IMR-90 (cell line): ENCODE data around the gene TMEM8B. TPM values are rescaled to one million over a fixed set of nuclear protein-coding genes. Genes with fewer than 3 reads are reported as not detected.

ENCODE experiments used
- ATAC-seq: fragments of 200-7000 bp; cut with Tn5 transposase; 2 replicates; pipeline ENCODE4 v1.9.1; 2020; ENCODE audit warnings: low read depth, mild to moderate bottlenecking, moderate library complexity
- BruUV-seq: library from RNA; stranded (reverse); fragments of 400-500 nt; replicated peaks from 2 replicates; lab custom pipeline; 2021; lab: Mats Ljungman, UMichigan
- CTCF ChIA-PET: fragments of 300-600 bp; formaldehyde crosslinking; extraction: SDS; loops from one replicate; lab custom pipeline; 2021; ENCODE audit warnings: antibody characterized with exemption; lab: Yijun Ruan, JAX
- POLR2A ChIA-PET: fragments of 300-600 bp; sonication (Branson Sonifier 250); formaldehyde crosslinking; loops from one replicate; lab custom pipeline; 2022; ENCODE audit warnings: antibody characterized with exemption; ENCODE audit not compliant: unreplicated experiment; lab: Charles Lee
- DNase-seq: peaks from one replicate; pipeline ENCODE4 v3.0.0; 2013
- H2AFZ ChIP-seq: replicated peaks from 2 replicates; pipeline ENCODE3; 2013; ENCODE audit warnings: low read length, mild to moderate bottlenecking; ENCODE audit not compliant: poor library complexity
- H2AK5ac ChIP-seq: 2 replicates; pipeline ENCODE4 v1.6.1; 2013; ENCODE audit warnings: low read depth, low read length, inconsistent platforms
- H2AK9ac ChIP-seq: replicated peaks from 2 replicates; pipeline ENCODE3; 2013; ENCODE audit warnings: mild to moderate bottlenecking, low read depth, low read length, moderate library complexity; ENCODE audit not compliant: poor library complexity
- H2BK120ac ChIP-seq: 2 replicates; pipeline ENCODE4 v1.6.1; 2013; ENCODE audit warnings: low read depth, low read length, inconsistent platforms
- H2BK15ac ChIP-seq: 3 replicates; pipeline ENCODE4 v1.6.1; 2013; ENCODE audit warnings: low read depth, low read length, inconsistent platforms
- H2BK20ac ChIP-seq: 2 replicates; pipeline ENCODE4 v1.6.1; 2013; ENCODE audit warnings: low read depth, mild to moderate bottlenecking, inconsistent platforms, low read length, moderate library complexity
- H2BK5ac ChIP-seq: 2 replicates; pipeline ENCODE4 v1.6.1; 2013; ENCODE audit warnings: mild to moderate bottlenecking, low read depth, low read length, inconsistent platforms; ENCODE audit not compliant: poor library complexity, severe bottlenecking
- H3K14ac ChIP-seq: replicated peaks from 2 replicates; pipeline ENCODE4 v1.6.1; 2013; ENCODE audit warnings: low read depth, low read length, inconsistent platforms
- H3K18ac ChIP-seq: 2 replicates; pipeline ENCODE4 v1.6.1; 2013; ENCODE audit warnings: low read depth, low read length, control low read depth
- H3K23ac ChIP-seq: 2 replicates; pipeline ENCODE4 v1.6.1; 2013; ENCODE audit warnings: low read depth, low read length, inconsistent platforms
- H3K27ac ChIP-seq: 2 replicates; pipeline ENCODE4 v1.5.1; 2013; ENCODE audit warnings: mild to moderate bottlenecking, control low read depth, low read length; ENCODE audit not compliant: insufficient read depth
- H3K27me3 ChIP-seq: 2 replicates; pipeline ENCODE4 v1.6.1; 2013; ENCODE audit warnings: low read length; ENCODE audit not compliant: control insufficient read depth, insufficient read depth
- H3K36me3 ChIP-seq: 2 replicates; pipeline ENCODE4 v1.6.1; 2013; ENCODE audit warnings: low read length, mixed read lengths; ENCODE audit not compliant: control insufficient read depth, insufficient read depth
- H3K4ac ChIP-seq: 2 replicates; pipeline ENCODE4 v1.6.1; 2013; ENCODE audit warnings: low read depth, low read length, inconsistent platforms
- H3K4me1 ChIP-seq: 2 replicates; pipeline ENCODE4 v1.6.1; 2013; ENCODE audit warnings: low read length, mixed read lengths; ENCODE audit not compliant: control insufficient read depth, insufficient read depth
- H3K4me2 ChIP-seq: 2 replicates; pipeline ENCODE4 v1.6.1; 2013; ENCODE audit warnings: low read depth, mild to moderate bottlenecking, control low read depth, low read length, moderate library complexity
- H3K4me3 ChIP-seq: 2 replicates; pipeline ENCODE4 v1.5.1; 2013; ENCODE audit warnings: low read depth, mild to moderate bottlenecking, control low read depth, low read length, moderate library complexity; ENCODE audit not compliant: insufficient read depth
- H3K56ac ChIP-seq: 2 replicates; pipeline ENCODE4 v1.6.1; 2013; ENCODE audit warnings: low read length, inconsistent platforms; ENCODE audit not compliant: insufficient read depth; ENCODE audit errors: extremely low read depth
- H3K79me1 ChIP-seq, 2 experiments: 2 replicates each; pipeline ENCODE4 v1.6.1; 2013; ENCODE audit warnings: low read length in 2 of 2, inconsistent platforms in 1 of 2, low read depth in 1 of 2
- H3K9ac ChIP-seq: 2 replicates; pipeline ENCODE4 v1.6.1; 2013; ENCODE audit warnings: low read depth, low read length, control low read depth
- H3K9me1 ChIP-seq: 2 replicates; pipeline ENCODE4 v1.6.1; 2013; ENCODE audit warnings: low read length, inconsistent platforms; ENCODE audit not compliant: insufficient read depth
- H3K9me3 ChIP-seq: 2 replicates; pipeline ENCODE4 v1.6.1; 2013; ENCODE audit warnings: low read length; ENCODE audit not compliant: control insufficient read depth, insufficient read depth
- H4K20me1 ChIP-seq: 2 replicates; pipeline ENCODE4 v1.6.1; 2013; ENCODE audit warnings: low read length, inconsistent platforms; ENCODE audit not compliant: insufficient read depth
- H4K5ac ChIP-seq: 2 replicates; pipeline ENCODE4 v1.6.1; 2013; ENCODE audit warnings: mild to moderate bottlenecking, low read depth, low read length, control low read depth
- H4K8ac ChIP-seq, 2 experiments: 2 replicates each; pipeline ENCODE4 v1.6.1; 2013; ENCODE audit warnings: low read depth in 2 of 2, low read length in 2 of 2, control low read depth in 1 of 2, inconsistent platforms in 1 of 2
- H4K91ac ChIP-seq: 2 replicates; pipeline ENCODE4 v1.6.1; 2013; ENCODE audit warnings: low read depth, low read length, inconsistent platforms; ENCODE audit not compliant: insufficient read depth
- BHLHE40 ChIP-seq: fragments of 150-350 bp; IDR thresholded peaks from 2 replicates; pipeline ENCODE4 v1.6.1; 2016; ENCODE audit warnings: mild to moderate bottlenecking, low read depth, low read length
- CEBPB ChIP-seq: IDR thresholded peaks from 2 replicates; pipeline ENCODE4 v1.6.1; 2012; ENCODE audit warnings: low read depth, low read length, improper control_type of control experiment
- CHD1 ChIP-seq: IDR thresholded peaks from 2 replicates; pipeline ENCODE4 v1.6.1; 2012; ENCODE audit warnings: low read depth, low read length, improper control_type of control experiment
- FOS ChIP-seq: fragments of 150-350 bp; IDR thresholded peaks from 2 replicates; pipeline ENCODE4 v1.6.1; 2016; ENCODE audit warnings: low read depth, low read length
- MAFK ChIP-seq: IDR thresholded peaks from 2 replicates; pipeline ENCODE4 v1.6.1; 2012; ENCODE audit warnings: low read depth, low read length, improper control_type of control experiment
- MAZ ChIP-seq: IDR thresholded peaks from 2 replicates; pipeline ENCODE4 v1.6.1; 2012; ENCODE audit warnings: low read depth, mild to moderate bottlenecking, low read length, improper control_type of control experiment, moderate library complexity, borderline replicate concordance
- MXI1 ChIP-seq: IDR thresholded peaks from 2 replicates; pipeline ENCODE4 v1.6.1; 2012; ENCODE audit warnings: low read depth, mild to moderate bottlenecking, low read length, moderate library complexity, borderline replicate concordance
- NFE2L2 ChIP-seq: fragments of 150-350 bp; IDR thresholded peaks from 2 replicates; pipeline ENCODE4 v1.6.1; 2016; ENCODE audit warnings: low read depth, mild to moderate bottlenecking, low read length
- POLR2A ChIP-seq: IDR thresholded peaks from 2 replicates; pipeline ENCODE4 v1.6.1; 2012; ENCODE audit warnings: mild to moderate bottlenecking, low read depth, low read length
- RAD21 ChIP-seq: IDR thresholded peaks from 2 replicates; pipeline ENCODE4 v1.6.1; 2012; ENCODE audit warnings: low read length, improper control_type of control experiment
- RCOR1 ChIP-seq: IDR thresholded peaks from 2 replicates; pipeline ENCODE4 v1.6.1; 2012; ENCODE audit warnings: mild to moderate bottlenecking, low read length, improper control_type of control experiment; ENCODE audit not compliant: insufficient replicate concordance
- RFX5 ChIP-seq: IDR thresholded peaks from 2 replicates; pipeline ENCODE4 v1.8.0; 2012; ENCODE audit warnings: low read depth, mild to moderate bottlenecking, low read length, moderate library complexity
- SMC3 ChIP-seq: fragments of 150-350 bp; IDR thresholded peaks from 2 replicates; pipeline ENCODE4 v1.6.1; 2016; ENCODE audit warnings: low read depth, mild to moderate bottlenecking, antibody characterized with exemption, low read length, moderate library complexity
- WGBS, 2 experiments: methylation state at CpG; one replicate each; pipeline versions ENCODE4 v1.1.5 to v1.1.7; 2013; ENCODE audit warnings: missing lambda C conversion rate in 2 of 2; ENCODE audit not compliant: insufficient read length in 1 of 2; ENCODE audit errors: extremely low coverage in 2 of 2; 5-methylcytosine and 5-hydroxymethylcytosine counted together
- dilution Hi-C: fragments of 300-500 bp; cut with HindIII; formaldehyde crosslinking; loops from one replicate; pipeline ENCODE4 v1.14.3; 2018; ENCODE audit warnings: low sequenced_read_pairs; ENCODE audit not compliant: unreplicated experiment
- in situ Hi-C: fragments of 300-500 bp; cut with MboI; formaldehyde crosslinking; loops from 3 replicates; pipeline ENCODE4 v1.14.3; 2019; ENCODE audit warnings: low sequenced_read_pairs, inconsistent platforms, mixed read lengths
- intact Hi-C: fragments of 100-400 bp; cut with micrococcal nuclease; formaldehyde crosslinking; loops from 2 replicates; pipeline ENCODE4 v1.10.0; 2022
- polyA plus RNA-seq, 3 experiments: library from polyadenylated mRNA; depleted of rRNA; stranded (reverse); fragments of >200 nt; gene quantifications; 2 replicates each; pipeline ENCODE4 v1.2.3, GENCODE V29; 2012; ENCODE audit warnings: low replicate concordance in 1 of 3
- total RNA-seq: library from RNA; depleted of rRNA; stranded (reverse); fragments of >200 nt; gene quantifications from 2 replicates; pipeline ENCODE4 v1.2.3, GENCODE V29; 2012
- TF ChIP-seq, protein P1 (sequence below): fragments of 150-350 bp; IDR thresholded peaks from 2 replicates; pipeline ENCODE4 v1.6.1; 2017; ENCODE audit warnings: mild to moderate bottlenecking, antibody characterized with exemption, low read length, low read depth
- TF ChIP-seq, protein P2 (sequence below): conservative IDR thresholded peaks from 2 replicates; pipeline ENCODE4 v1.5.1; 2012; ENCODE audit warnings: mild to moderate bottlenecking, low read depth, low read length, improper control_type of control experiment

The TMEM8B gene
- total and polyA plus RNA-seq, 2 of the 4 experiments (the other 2 are of a cell fraction) = 0.72 to 8.3 TPM

DNA sequence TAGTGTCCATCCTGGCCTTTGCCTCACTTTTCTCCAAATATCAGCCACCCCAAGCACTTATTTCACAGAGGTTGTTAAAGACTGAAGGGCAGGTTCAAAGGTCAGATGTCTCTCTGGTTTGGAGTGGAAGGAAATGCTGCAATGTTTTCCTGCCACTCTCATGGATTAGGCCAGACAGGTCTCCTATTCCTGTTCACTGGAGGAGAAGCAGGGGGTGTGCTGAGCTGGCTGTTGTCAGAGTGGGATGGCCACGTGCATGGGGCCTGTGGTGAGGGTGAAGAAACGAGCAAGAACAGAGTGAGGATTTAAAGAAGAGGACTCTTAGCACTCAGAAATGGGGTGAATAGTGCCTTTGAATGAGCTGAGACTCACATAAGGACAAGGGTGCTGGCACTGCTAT lies 6.7 kb downstream of the TMEM8B start:
- no peaks in the 10 kb centered on the region for H4K20me1 ChIP-seq

More for the DNA sequence above, 6.7 kb downstream of the TMEM8B start:
- Histone ChIP-seq H2AFZ (no peak overlapping the region), H3K4ac (no peak overlapping the region), H2BK15ac (no peak overlapping the region), H3K4me2 (no peak overlapping the region), H4K91ac (no peak overlapping the region), H3K23ac (no peak overlapping the region), H2BK120ac (no peak overlapping the region), H2AK5ac (no peak overlapping the region), H4K5ac (no peak overlapping the region), H3K9me3 (no peaks in the 10 kb centered on the region), H3K27ac (no peak overlapping the region), H2BK20ac (no peak overlapping the region), H3K4me3 (no peak overlapping the region), H3K27me3 (no peaks in the 10 kb centered on the region), H3K9me1 (peaks cover 6% of the 10 kb centered on the region; the same call in 1 of the 2 replicates), H3K18ac (no peak overlapping the region), H3K4me1 (no peaks in the 10 kb centered on the region), H2BK5ac (no peak overlapping the region), H3K36me3 (no peaks in the 10 kb centered on the region), H3K79me1 (peaks cover 0 to 4% of the 10 kb centered on the region in 2 experiments; a peak in 2 of 4 replicates), H3K56ac (no peak overlapping the region), H4K8ac (no peak overlapping the region), H3K9ac (no peak overlapping the region), H3K14ac (no peak overlapping the region), H2AK9ac (no peak overlapping the region)
- CTCF ChIA-PET = interaction anchor here (1.1 to 1.2 kb wide), 2 partner anchors 9 to 15 kb away, joined by 3 to 4 read pairs; no protein-coding TSS in a partner anchor
- 94% methylated on average over 2 of the region's 2 CpGs; no CpG with 5 or more reads in 1 of the 2 experiments for WGBS, 2 experiments
- POLR2A ChIA-PET = no interaction called here
- BruUV-seq = no TSS peak
- in situ Hi-C loops (no loop called here), intact Hi-C loops (no loop called here), dilution Hi-C loops (no loop called here)
- ATAC-seq = no peak
- TF ChIP-seq SMC3 (no peak), FOS (no peak), CEBPB (no peak), MXI1 (no peak), POLR2A (no peak), BHLHE40 (no peak), RCOR1 (no peak), CHD1 (no peak), MAFK (no peak), RFX5 (no peak), RAD21 (no peak), NFE2L2 (no peak), MAZ (no peak)
- TF ChIP-seq, protein P1, sequence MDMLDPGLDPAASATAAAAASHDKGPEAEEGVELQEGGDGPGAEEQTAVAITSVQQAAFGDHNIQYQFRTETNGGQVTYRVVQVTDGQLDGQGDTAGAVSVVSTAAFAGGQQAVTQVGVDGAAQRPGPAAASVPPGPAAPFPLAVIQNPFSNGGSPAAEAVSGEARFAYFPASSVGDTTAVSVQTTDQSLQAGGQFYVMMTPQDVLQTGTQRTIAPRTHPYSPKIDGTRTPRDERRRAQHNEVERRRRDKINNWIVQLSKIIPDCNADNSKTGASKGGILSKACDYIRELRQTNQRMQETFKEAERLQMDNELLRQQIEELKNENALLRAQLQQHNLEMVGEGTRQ = no peak
- TF ChIP-seq, protein P2, sequence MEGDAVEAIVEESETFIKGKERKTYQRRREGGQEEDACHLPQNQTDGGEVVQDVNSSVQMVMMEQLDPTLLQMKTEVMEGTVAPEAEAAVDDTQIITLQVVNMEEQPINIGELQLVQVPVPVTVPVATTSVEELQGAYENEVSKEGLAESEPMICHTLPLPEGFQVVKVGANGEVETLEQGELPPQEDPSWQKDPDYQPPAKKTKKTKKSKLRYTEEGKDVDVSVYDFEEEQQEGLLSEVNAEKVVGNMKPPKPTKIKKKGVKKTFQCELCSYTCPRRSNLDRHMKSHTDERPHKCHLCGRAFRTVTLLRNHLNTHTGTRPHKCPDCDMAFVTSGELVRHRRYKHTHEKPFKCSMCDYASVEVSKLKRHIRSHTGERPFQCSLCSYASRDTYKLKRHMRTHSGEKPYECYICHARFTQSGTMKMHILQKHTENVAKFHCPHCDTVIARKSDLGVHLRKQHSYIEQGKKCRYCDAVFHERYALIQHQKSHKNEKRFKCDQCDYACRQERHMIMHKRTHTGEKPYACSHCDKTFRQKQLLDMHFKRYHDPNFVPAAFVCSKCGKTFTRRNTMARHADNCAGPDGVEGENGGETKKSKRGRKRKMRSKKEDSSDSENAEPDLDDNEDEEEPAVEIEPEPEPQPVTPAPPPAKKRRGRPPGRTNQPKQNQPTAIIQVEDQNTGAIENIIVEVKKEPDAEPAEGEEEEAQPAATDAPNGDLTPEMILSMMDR = no peak
- no peak for DNase-seq
